ENCODE measurements around the gene ANKRD36B.
"Not testable (repeated sequence)": the region's sequence is repeated elsewhere in the genome, so short reads cannot be mapped to it uniquely, and the experiment has no call there.

ANKRD36B gene

GRCh38 chr2:97549058-97549457 lies 40.6 kb downstream of the ANKRD36B start:
- DNase-seq (ENCODE audit: low read depth in 2 of 2), result not testable (repeated sequence)

DNA sequence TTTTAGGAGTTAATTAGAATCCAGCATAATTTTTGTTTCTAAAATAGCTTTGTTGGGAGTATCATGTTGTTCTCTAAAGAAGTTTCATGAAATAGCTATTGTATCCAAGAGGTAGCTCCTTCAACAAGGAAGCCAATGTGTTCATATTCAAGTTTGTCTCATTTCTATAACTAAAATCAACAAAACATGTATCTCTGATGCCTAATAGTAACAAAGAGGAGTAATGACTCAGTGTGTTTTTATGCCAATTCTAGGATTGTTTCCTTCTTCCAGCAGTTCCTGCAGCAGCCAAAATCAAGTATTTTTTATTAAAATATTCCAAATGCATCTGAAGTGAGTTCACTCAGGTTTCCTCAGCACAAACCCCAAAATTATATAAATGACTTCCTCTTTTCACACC lies 41.1 kb downstream of the ANKRD36B start:
- DNase-seq (ENCODE audit: low read depth in 2 of 2), result not testable (repeated sequence)

- no peak for DNase-seq (ENCODE audit: low read depth in 2 of 2)
These were observed 43.0 kb downstream of the ANKRD36B start for GRCh38 chr2:97546711-97547110.

DNA sequence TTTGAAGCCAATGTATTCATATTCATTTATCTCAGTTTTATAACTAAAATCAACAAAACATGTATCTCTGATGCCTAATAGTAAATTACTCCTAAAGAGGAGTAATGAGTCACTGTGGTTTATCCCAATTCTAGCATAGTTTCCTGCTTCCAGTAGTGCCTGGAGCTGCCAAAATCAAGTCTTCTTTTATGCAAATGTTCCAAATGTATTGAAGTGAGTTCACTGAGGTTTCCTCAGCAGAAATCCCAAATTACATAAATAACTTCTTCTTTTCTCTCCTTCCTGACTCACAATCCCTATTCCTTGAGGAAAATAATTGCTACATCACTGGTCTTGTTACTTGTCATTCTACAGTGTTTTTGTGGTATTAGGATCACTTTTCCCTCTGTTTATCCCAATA lies 44.8 kb downstream of the ANKRD36B start:
- not testable (repeated sequence) for DNase-seq (ENCODE audit: low read depth in 2 of 2)

DNA sequence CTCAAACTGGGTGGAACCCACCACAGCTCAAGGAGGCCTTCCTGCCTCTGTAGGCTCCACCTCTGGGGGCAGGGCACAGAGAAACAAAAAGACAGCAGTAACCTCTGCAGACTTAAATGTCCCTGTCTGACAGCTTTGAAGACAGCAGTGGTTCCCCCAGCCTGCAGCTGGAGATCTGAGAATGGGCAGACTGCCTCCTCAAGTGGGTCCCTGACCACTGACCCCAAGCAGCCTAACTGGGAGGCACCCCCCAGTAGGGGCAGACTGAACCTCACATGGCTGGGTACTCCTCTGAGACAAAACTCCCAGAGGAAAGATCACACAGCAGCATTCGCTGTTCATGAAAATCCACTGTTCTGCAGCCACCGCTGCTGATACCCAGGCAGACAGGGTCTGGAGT lies 63.8 kb downstream of the ANKRD36B start:
- not testable (repeated sequence) for DNase-seq (ENCODE audit: low read depth in 2 of 2)

- DNase-seq (ENCODE audit: low read depth in 2 of 2), result not testable (repeated sequence)
These were observed 65.9 kb downstream of the ANKRD36B start for GRCh38 chr2:97523816-97524215.

DNA sequence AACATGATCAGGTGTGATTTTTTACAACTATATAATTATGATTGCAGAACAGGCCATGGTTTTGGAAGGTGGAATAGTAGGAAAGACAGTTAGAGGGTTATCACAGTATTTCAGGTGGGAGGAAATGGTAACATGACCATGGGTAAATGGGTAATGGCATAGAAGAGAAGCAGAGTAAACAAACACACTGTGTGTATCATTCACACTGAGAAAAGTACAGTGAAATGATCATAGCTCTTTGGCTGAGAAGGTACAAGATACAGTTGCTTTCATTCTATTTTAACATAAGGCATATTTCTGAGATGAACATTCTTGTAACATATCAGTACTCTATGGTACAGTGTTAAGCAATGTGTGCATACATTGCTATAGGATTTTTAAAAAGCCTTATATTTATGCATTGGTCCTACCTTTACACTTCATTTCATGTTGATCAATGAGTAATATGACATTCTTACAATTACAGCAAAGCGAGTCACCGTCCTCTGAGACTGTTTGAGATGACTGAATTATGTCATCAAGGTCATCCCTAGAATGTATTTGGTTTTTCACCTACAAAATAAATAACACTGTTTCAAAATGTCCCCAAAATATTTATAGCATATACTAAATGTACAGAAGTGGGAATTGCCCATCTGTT lies 66.6 kb downstream of the ANKRD36B start:
- DNase-seq (ENCODE audit: low read depth in 2 of 2), result not testable (repeated sequence)

DNA sequence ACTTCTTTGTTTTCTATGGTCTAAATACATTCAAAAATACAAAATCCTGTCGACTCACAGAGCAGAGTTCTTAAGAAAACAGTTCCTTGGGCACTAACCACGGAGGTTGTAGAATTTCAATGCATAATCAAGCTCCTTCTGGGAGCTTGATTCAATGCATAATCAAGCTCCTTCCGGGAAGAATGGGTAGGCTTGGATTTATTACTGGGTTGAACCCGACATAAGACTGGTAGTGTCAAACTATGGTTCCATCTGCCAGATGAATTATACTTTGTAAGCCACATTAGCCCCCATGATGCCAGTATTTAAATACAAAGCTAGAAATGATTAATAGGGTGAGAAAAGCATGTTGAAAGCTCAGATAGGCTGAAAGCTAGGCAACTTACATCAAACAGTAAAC lies 94.0 kb downstream of the ANKRD36B start:
- DNase-seq (ENCODE audit: low read depth in 2 of 2), result not testable (repeated sequence)

GRCh38 chr2:97490141-97490540 lies 99.5 kb downstream of the ANKRD36B start:
- DNase-seq (ENCODE audit: low read depth in 2 of 2), result not testable (repeated sequence)

Measured in stimulated activated CD4-positive, alpha-beta T cell treated with anti-CD3 and anti-CD28 coated beads, Interleukin-1b, Interleukin-23, amount 100 ng/mL, for 1 hour (primary cell).